ENCODE data around the gene DOK5.

The DOK5 gene

GRCh38 chr20:54559890-54560289 is 84.5 kb downstream of the DOK5 start:
- no peak for DNase-seq (ENCODE audit: low read depth)

- DNase-seq (ENCODE audit: low read depth), result no peak
These were observed 85.0 kb downstream of the DOK5 start for GRCh38 chr20:54560357-54560756.

GRCh38 chr20:54565255-54565654 is 89.9 kb downstream of the DOK5 start:
- no peak for DNase-seq (ENCODE audit: low read depth)

GRCh38 chr20:54566031-54566688 is 90.8 kb downstream of the DOK5 start:
- DNase-seq (ENCODE audit: low read depth), result no peak

GRCh38 chr20:54570561-54570960 is 95.2 kb downstream of the DOK5 start:
- DNase-seq (ENCODE audit: low read depth), result no peak

- DNase-seq (ENCODE audit: low read depth), result no peak
These were observed 97.5 kb downstream of the DOK5 start for GRCh38 chr20:54572665-54573435.

- no peak for DNase-seq (ENCODE audit: low read depth)
These were observed 98.4 kb downstream of the DOK5 start for GRCh38 chr20:54573838-54574237.

- DNase-seq (ENCODE audit: low read depth), result no peak
These were observed 101.1 kb downstream of the DOK5 start for GRCh38 chr20:54576518-54576917.

- no peak for DNase-seq (ENCODE audit: low read depth)
These were observed 102.2 kb downstream of the DOK5 start for GRCh38 chr20:54577637-54578036.

GRCh38 chr20:54585217-54585616 is 109.8 kb downstream of the DOK5 start:
- DNase-seq (ENCODE audit: low read depth), result no peak

- no peak for DNase-seq (ENCODE audit: low read depth)
These were observed 112.0 kb downstream of the DOK5 start for GRCh38 chr20:54587408-54587807.

- DNase-seq (ENCODE audit: low read depth), result no peak
These were observed 114.1 kb downstream of the DOK5 start for GRCh38 chr20:54589402-54590030.

GRCh38 chr20:54590856-54591255 is 115.5 kb downstream of the DOK5 start:
- DNase-seq (ENCODE audit: low read depth), result no peak

GRCh38 chr20:54596651-54597050 is 121.3 kb downstream of the DOK5 start:
- no peak for DNase-seq (ENCODE audit: low read depth)

- no peak for DNase-seq (ENCODE audit: low read depth)
These were observed 123.0 kb downstream of the DOK5 start for GRCh38 chr20:54598352-54598751.

- no peak for DNase-seq (ENCODE audit: low read depth)
These were observed 125.2 kb downstream of the DOK5 start for GRCh38 chr20:54600634-54601033.

GRCh38 chr20:54601831-54602515 is 126.6 kb downstream of the DOK5 start:
- DNase-seq (ENCODE audit: low read depth), result no peak

- no peak for DNase-seq (ENCODE audit: low read depth)
These were observed 129.9 kb downstream of the DOK5 start for GRCh38 chr20:54605319-54605718.

GRCh38 chr20:54606380-54606779 is 131.0 kb downstream of the DOK5 start:
- no peak for DNase-seq (ENCODE audit: low read depth)

GRCh38 chr20:54608039-54608745 is 132.8 kb downstream of the DOK5 start:
- DNase-seq (ENCODE audit: low read depth), result no peak

GRCh38 chr20:54608943-54609342 is 133.6 kb downstream of the DOK5 start:
- no peak for DNase-seq (ENCODE audit: low read depth)

Data from activated T-cell treated with anti-CD3 and anti-CD28 coated beads for 1 hour (primary cell).